Medulla oblongata (tissue), 1 donor: Measurements from ENCODE around the gene C1QTNF8.

Experiments used
- DNase-seq: peaks from one replicate; pipeline ENCODE4 v3.0.0-alpha.2; 2015; ENCODE audit errors: extremely low spot score

Gene C1QTNF8

GRCh38 chr16:1077877-1078578, 18.0 kb downstream of the C1QTNF8 start:
- no peak for DNase-seq

- no peak for DNase-seq
Observed at GRCh38 chr16:1076801-1077576, 19.1 kb downstream of the C1QTNF8 start.

- no peak for DNase-seq
Observed at GRCh38 chr16:1075546-1075945, 20.5 kb downstream of the C1QTNF8 start.

- DNase-seq: no peak
Observed at GRCh38 chr16:1074379-1074649, 21.7 kb downstream of the C1QTNF8 start.

GRCh38 chr16:1073566-1074378, 22.3 kb downstream of the C1QTNF8 start:
- DNase-seq: no peak

GRCh38 chr16:1073262-1073558, 22.8 kb downstream of the C1QTNF8 start:
- DNase-seq: no peak

GRCh38 chr16:1072526-1073261, 23.4 kb downstream of the C1QTNF8 start, which contains the start of gene SSTR5:
Gene SSTR5 (plus strand): TSS chr16:1072747. CDS start chr16:1078869, 6,122 bp downstream.
- DNase-seq: no peak

GRCh38 chr16:1071561-1072225, 24.4 kb downstream of the C1QTNF8 start:
- DNase-seq: no peak

- no peak for DNase-seq
Observed at GRCh38 chr16:1070864-1071408, 25.1 kb downstream of the C1QTNF8 start.

- DNase-seq: no peak
Observed at GRCh38 chr16:1070084-1070863, 25.8 kb downstream of the C1QTNF8 start.

- no peak for DNase-seq
Observed at GRCh38 chr16:1069154-1069553, 26.9 kb downstream of the C1QTNF8 start.

- no peak for DNase-seq
Observed at GRCh38 chr16:1068451-1068850, 27.6 kb downstream of the C1QTNF8 start.

- no peak for DNase-seq
Observed at GRCh38 chr16:1067629-1068028, 28.4 kb downstream of the C1QTNF8 start.

- no peak for DNase-seq
Observed at GRCh38 chr16:1066584-1067172, 29.4 kb downstream of the C1QTNF8 start.

GRCh38 chr16:1065469-1066128, 30.4 kb downstream of the C1QTNF8 start:
- no peak for DNase-seq

GRCh38 chr16:1063728-1064127, 32.3 kb downstream of the C1QTNF8 start:
- DNase-seq: no peak

GRCh38 chr16:1062895-1063294, 33.1 kb downstream of the C1QTNF8 start:
- no peak for DNase-seq

- DNase-seq: no peak
Observed at GRCh38 chr16:1061769-1062505, 34.1 kb downstream of the C1QTNF8 start.
